Measurements from ENCODE around the gene PRPF38B. TPM values are rescaled to one million over a fixed set of nuclear protein-coding genes. Genes with fewer than 3 reads are reported as not detected.
A peak's percentile ranks its signal among the peaks of the same experiment; 100 is the strongest.
"Not testable (repeated sequence)": the region's sequence is repeated elsewhere in the genome, so short reads cannot be mapped to it uniquely, and the experiment has no call there.

Gene PRPF38B
- total RNA-seq, 6 donors from 2014 or later = 28.9 to 81.7 (median 35.5) TPM

- DNase-seq (peak; percentile 48 to 94), ATAC-seq (ENCODE audit: low FRiP score in 2 of 2) (peak; percentile 74 to 96)
- H3K36me3 ChIP-seq = no peaks in the 10 kb centered on the region
- 1 to 7% methylated on average over 18 to 23 of the region's 81 CpGs for WGBS, 2 donors
- H3K4me3 ChIP-seq = peak within 1 kb of the TSS; percentile 21 to 57 (median 52)
- no peaks in the 10 kb centered on the region for H3K27me3 ChIP-seq
- no peaks in the 10 kb centered on the region for H3K9me3 ChIP-seq
- H3K4me1 ChIP-seq = peaks cover 0 to 10% (median 5%) of the 10 kb centered on the region in 4 donors
- H3K27ac ChIP-seq = peak within 1 kb of the TSS; percentile 90 to 95 (median 93)
- TF ChIP-seq EP300 (IDR thresholded peaks at IDR 0.05) (no peak), CTCF (IDR thresholded peaks at IDR 0.05) (peak in 1 of 6 experiments; percentile 21), POLR2AphosphoS5 (IDR thresholded peaks at IDR 0.05) (peak in 1 of 2 donors; percentile 48), POLR2A (IDR thresholded peaks at IDR 0.05) (peak in 3 of 4 donors; percentile 30 to 67 (median 52))
Observed at GRCh38 chr1:108661030-108661609, 31.0 kb upstream of the PRPF38B start, which contains the start of gene HENMT1. TSS of gene HENMT1 (minus strand) at chr1:108661093. CDS start at chr1:108659884, 1,209 bp downstream.

GRCh38 chr1:108663074-108663473, 29.0 kb upstream of the PRPF38B start:
- no peak for TF ChIP-seq EP300 (IDR thresholded peaks at IDR 0.05)
- no peak for TF ChIP-seq CTCF (IDR thresholded peaks at IDR 0.05)
- TF ChIP-seq POLR2AphosphoS5 (IDR thresholded peaks at IDR 0.05) = no peak
- no peak for TF ChIP-seq POLR2A (IDR thresholded peaks at IDR 0.05)
- Histone ChIP-seq H3K4me3 (no peak overlapping the region), H3K9me3 (no peaks in the 10 kb centered on the region), H3K27ac (no peak overlapping the region), H3K27me3 (no peaks in the 10 kb centered on the region), H3K36me3 (no peaks in the 10 kb centered on the region), H3K4me1 (peaks cover 0 to 10% (median 5%) of the 10 kb centered on the region in 4 donors)
- no peak for ATAC-seq (ENCODE audit: low FRiP score in 2 of 2)
- WGBS, 2 donors = 82 to 85% methylated on average over 2 of the region's 2 CpGs
- DNase-seq = no peak

DNA sequence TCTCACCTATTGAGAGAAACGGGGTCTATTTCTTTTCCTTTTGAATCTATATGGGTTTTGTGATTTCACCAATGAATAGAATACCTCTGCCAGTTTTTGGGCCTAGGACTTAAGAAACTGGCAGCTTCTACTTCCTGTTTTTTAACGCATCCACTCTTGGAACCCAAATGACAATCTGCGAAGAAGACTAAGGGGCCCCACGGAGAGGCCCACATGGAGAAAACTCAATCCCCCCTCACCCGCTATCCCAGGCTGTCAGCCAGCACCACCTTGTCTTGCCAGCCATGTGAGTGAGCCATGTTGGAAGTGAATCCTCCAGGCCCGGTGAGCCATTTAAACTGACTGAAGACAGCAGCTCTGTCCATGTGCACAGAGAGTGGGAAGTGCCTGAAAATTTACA, 27.6 kb upstream of the PRPF38B start:
- peaks cover 0 to 10% (median 5%) of the 10 kb centered on the region in 4 donors for H3K4me1 ChIP-seq
- no peaks in the 10 kb centered on the region for H3K27me3 ChIP-seq
- no peak overlapping the region for H3K27ac ChIP-seq
- no peak for ATAC-seq (ENCODE audit: low FRiP score in 2 of 2)
- H3K36me3 ChIP-seq = no peaks in the 10 kb centered on the region
- WGBS, 2 donors = 77 to 78% methylated on average over 6 of the region's 6 CpGs
- no peak overlapping the region for H3K4me3 ChIP-seq
- H3K9me3 ChIP-seq = no peaks in the 10 kb centered on the region
- TF ChIP-seq CTCF (IDR thresholded peaks at IDR 0.05) (no peak), EP300 (IDR thresholded peaks at IDR 0.05) (no peak)
- no peak for DNase-seq

DNA sequence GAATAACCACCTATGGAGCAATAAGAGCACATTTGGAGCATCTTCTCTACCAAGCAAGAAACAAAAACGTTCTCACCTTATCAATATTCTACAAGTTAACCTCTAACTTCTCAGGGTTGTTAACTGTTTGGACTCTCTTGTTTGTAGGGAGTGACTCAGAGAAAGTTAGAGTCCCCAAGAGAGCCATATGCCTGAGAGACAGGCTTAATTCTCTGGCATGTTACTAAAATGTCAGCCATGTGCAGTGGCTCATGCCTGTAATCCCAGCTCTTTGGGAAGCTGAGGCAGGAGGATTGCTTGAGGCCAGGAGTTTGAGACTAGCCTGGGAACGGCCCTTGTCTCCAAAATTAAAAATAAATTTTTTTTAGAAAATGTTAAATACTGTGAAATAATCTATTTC, 27.0 kb upstream of the PRPF38B start:
- ATAC-seq (ENCODE audit: low FRiP score in 2 of 2) = no peak
- no peaks in the 10 kb centered on the region for H3K9me3 ChIP-seq
- WGBS, 2 donors = 80 to 88% methylated on average over 2 of the region's 2 CpGs

DNA sequence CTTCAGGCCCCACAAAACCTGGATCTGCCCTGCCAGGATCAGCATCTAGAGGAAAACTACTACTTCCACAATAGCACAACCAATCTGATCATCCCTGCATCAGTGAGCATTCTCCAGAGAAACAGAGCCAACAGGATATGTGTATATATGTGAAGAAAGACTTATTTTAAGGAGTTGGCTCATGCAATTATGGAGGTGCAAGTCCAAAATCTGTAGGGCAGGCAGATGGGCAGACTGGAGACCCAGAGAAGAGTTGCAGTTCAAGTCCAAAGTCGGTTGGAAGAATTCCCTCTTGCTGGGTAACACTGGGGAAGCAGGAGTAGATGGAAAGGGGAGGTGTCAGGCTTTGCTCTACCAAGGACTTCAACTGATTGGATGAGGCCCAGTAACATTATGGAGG, 26.3 kb upstream of the PRPF38B start:
- WGBS, 2 donors = 75 to 79% methylated on average over 1 of the region's 1 CpG
- Histone ChIP-seq H3K4me3 (no peak overlapping the region), H3K36me3 (no peaks in the 10 kb centered on the region), H3K9me3 (no peaks in the 10 kb centered on the region), H3K27me3 (no peaks in the 10 kb centered on the region), H3K4me1 (peaks cover 0 to 10% (median 5%) of the 10 kb centered on the region in 4 donors), H3K27ac (no peak overlapping the region)
- ATAC-seq (ENCODE audit: low FRiP score in 2 of 2) = no peak
- no peak for DNase-seq
- TF ChIP-seq POLR2A (IDR thresholded peaks at IDR 0.05) (no peak), POLR2AphosphoS5 (IDR thresholded peaks at IDR 0.05) (no peak), CTCF (IDR thresholded peaks at IDR 0.05) (no peak), EP300 (IDR thresholded peaks at IDR 0.05) (no peak)

More for the DNA sequence above, 27.0 kb upstream of the PRPF38B start:
- no peaks in the 10 kb centered on the region for H3K27me3 ChIP-seq
- no peak for TF ChIP-seq POLR2A (IDR thresholded peaks at IDR 0.05)
- H3K4me1 ChIP-seq = peaks cover 0 to 10% (median 5%) of the 10 kb centered on the region in 4 donors
- H3K4me3 ChIP-seq = no peak overlapping the region
- no peak for DNase-seq
- H3K36me3 ChIP-seq = no peaks in the 10 kb centered on the region
- no peak overlapping the region for H3K27ac ChIP-seq

DNA sequence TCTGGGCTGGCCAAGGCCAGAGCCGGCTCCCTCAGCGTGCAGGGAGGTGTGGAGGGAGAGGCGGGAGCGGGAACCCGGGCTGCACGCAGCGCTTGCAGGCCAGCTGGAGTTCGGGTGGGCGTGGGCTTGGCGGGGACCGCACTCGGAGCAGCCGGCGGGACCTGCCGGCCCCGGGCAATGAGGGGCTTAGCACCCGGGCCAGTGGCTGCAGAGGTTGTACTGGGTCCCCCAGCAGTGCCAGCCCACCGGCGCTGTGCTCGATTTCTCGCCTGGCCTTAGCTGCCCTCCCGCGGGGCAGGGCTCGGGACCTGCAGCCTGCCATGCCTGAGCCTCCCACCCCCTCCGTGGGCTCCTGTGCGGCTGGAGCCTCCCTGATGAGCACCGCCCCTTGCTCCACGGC, 24.7 kb upstream of the PRPF38B start:
- not testable (repeated sequence) for H3K4me3 ChIP-seq; H3K9me3 ChIP-seq; H3K4me1 ChIP-seq; ATAC-seq (ENCODE audit: low FRiP score in 2 of 2); H3K27ac ChIP-seq; H3K36me3 ChIP-seq; H3K27me3 ChIP-seq
- 98 to 100% methylated on average over 6 to 27 of the region's 28 CpGs for WGBS, 2 donors
- peak in 1 of 2 donors; percentile 67 for DNase-seq
